Calu3 (cell line): ENCODE measurements around the gene MBD6. TPM values are rescaled to one million over a fixed set of nuclear protein-coding genes. Genes with fewer than 3 reads are reported as not detected.

Experiments
- microRNA-seq: library from miRNA; unstranded; fragments of <30 nt; microRNA quantifications from one replicate; pipeline ENCODE4 v1.2.0, GENCODE V29; 2022
- total RNA-seq: library from RNA; stranded (reverse); gene quantifications from 2 replicates; pipeline ENCODE4 v1.2.3, GENCODE V29; 2022

MBD6 gene
- total RNA-seq, 1 experiment from 2014 or later = 127 TPM

Small RNA genes lying within 50 kb of the gene (microRNA-seq; reads per million reads assigned to microRNA genes)
- gene MIR616 (2.1 reads per million), gene MIR6758 (1.8 reads per million)

Other genes starting within 250 kb of the MBD6 start
- 77.3 and 87.6 TPM in 2 replicates for gene R3HDM2, start 91.8 kb upstream of the MBD6 start, total RNA-seq
- not detected in 2 replicates for gene INHBC, start 88.0 kb upstream of the MBD6 start, total RNA-seq
- 0.38 and 0.64 TPM in 2 replicates for gene INHBE, start 67.5 kb upstream of the MBD6 start, total RNA-seq
- gene GLI1, start 63.0 kb upstream of the MBD6 start, total RNA-seq = 0.54 and 0.61 TPM in 2 replicates
- 0.39 TPM in 1 of 2 replicates, not detected in the other for gene ARHGAP9, start 43.0 kb upstream of the MBD6 start, total RNA-seq
- 358 and 369 TPM in 2 replicates for gene MARS1, start 34.8 kb upstream of the MBD6 start, total RNA-seq
- gene DDIT3, start 2.3 kb upstream of the MBD6 start, total RNA-seq = 70.2 and 80.5 TPM in 2 replicates
- 121 and 131 TPM in 2 replicates for gene DCTN2, start 24.4 kb downstream of the MBD6 start, total RNA-seq
- gene KIF5A, start 27.2 kb downstream of the MBD6 start, total RNA-seq = 0.10 TPM in 1 of 2 replicates, not detected in the other
- 66.3 and 80.3 TPM in 2 replicates for gene PIP4K2C, start 68.4 kb downstream of the MBD6 start, total RNA-seq
- 23.1 and 25.9 TPM in 2 replicates for gene DTX3, start 82.0 kb downstream of the MBD6 start, total RNA-seq
- 2.2 and 4.7 TPM in 2 replicates for gene ARHGEF25, start 88.6 kb downstream of the MBD6 start, total RNA-seq
- gene B4GALNT1, start 110.4 kb downstream of the MBD6 start, total RNA-seq = 8.1 and 11.1 TPM in 2 replicates
- gene OS9, start 171.3 kb downstream of the MBD6 start, total RNA-seq = 221 and 258 TPM in 2 replicates
- gene AGAP2, start 215.9 kb downstream of the MBD6 start, total RNA-seq = 0.57 and 0.59 TPM in 2 replicates
- gene TSPAN31, start 222.2 kb downstream of the MBD6 start, total RNA-seq = 40.2 and 46.7 TPM in 2 replicates
- gene CDK4, start 229.5 kb downstream of the MBD6 start, total RNA-seq = 188 and 199 TPM in 2 replicates
- 39.0 and 42.4 TPM in 2 replicates for gene MARCHF9, start 232.3 kb downstream of the MBD6 start, total RNA-seq
- gene CYP27B1, start 244.3 kb downstream of the MBD6 start, total RNA-seq = 1.8 TPM in 2 replicates
- gene METTL1, start 249.3 kb downstream of the MBD6 start, total RNA-seq = 50.5 and 51.8 TPM in 2 replicates
- 8.4 TPM in 2 replicates for gene EEF1AKMT3, start 249.8 kb downstream of the MBD6 start, total RNA-seq